GM18511 (cell line): Measurements from ENCODE around the gene DTD1.
A peak's percentile ranks its signal among the peaks of the same experiment; 100 is the strongest.

Experiments
- ATAC-seq: cut with Tn5 transposase; IDR thresholded peaks from one replicate; pipeline ENCODE4 v1.9.1; 2021; ENCODE audit warnings: mild to moderate bottlenecking, moderate library complexity; ENCODE audit not compliant: unreplicated experiment

Gene DTD1

DNA sequence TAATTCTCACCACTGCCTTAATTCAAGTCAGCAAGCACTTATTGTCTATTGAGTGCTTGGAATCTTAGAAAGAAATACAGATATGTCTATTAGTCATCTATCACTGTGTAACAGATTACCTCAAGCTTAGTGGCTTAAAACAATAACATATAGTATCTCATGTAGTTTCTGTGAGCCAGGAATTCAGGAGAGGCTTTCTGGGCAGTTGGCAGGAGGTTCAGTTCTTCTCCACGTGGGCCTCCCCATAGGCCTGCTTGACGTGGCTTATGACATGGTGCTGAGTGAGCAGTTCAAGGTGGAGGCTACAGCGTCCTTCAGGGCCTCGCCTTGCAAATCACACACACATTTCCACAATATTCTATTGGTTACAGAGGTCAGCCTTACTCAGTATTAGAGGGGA lies 69.7 kb downstream of the DTD1 start:
- no peak for ATAC-seq

DNA sequence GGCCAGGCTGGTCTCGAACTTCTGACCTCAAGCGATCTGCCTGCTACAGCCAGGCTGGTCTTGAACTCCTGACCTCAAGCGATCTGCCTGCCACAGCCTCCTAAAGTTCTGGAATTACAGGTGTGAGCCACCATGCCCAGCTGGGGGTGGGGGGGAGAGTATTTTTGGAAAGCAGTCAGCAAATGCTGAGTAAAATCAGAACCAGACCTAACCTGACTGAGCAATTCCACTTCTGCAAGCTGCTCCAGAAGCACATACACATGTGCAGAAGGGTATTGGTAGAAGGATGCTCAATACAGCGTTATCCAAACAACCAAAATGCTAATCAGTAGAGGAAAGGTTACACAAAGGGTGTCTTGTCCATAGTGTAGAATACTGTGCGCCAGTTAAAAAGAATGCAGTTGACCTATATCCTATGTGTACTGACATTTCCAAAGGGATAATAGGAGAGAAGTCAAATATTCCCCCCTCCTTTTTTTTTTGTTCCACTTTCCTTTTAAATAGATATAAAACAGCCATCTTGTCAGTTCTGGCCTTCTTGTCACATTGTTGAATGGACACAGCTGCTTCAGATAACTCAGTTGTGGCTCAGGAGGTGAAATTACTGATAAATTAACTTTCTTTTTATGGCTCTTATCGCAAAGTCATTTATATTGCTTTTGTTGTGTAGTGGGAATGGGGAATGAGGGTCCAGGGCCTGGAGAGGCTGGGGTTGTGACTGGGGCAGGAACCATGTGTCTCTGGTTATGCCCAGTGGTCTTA lies 74.6 kb downstream of the DTD1 start:
- peak; percentile 56 for ATAC-seq

DNA sequence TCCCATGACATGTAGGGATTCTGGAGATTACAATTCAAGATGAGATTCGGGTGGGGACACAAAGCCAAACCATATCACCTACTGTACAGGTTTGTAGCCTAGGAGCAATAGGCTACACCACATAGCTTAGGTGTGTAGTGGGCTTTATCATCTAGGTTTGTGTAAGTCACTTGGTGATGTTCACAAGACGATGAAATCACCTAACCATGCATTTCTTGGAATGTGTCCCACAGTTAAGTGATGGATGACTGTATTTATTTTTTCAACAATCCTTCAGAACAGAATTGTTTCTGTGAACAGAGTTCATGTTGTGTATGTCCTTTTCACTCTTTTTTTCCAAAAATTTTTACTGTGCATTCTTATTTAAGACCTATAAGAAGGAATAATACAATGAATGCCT lies 76.1 kb downstream of the DTD1 start:
- ATAC-seq: no peak

DNA sequence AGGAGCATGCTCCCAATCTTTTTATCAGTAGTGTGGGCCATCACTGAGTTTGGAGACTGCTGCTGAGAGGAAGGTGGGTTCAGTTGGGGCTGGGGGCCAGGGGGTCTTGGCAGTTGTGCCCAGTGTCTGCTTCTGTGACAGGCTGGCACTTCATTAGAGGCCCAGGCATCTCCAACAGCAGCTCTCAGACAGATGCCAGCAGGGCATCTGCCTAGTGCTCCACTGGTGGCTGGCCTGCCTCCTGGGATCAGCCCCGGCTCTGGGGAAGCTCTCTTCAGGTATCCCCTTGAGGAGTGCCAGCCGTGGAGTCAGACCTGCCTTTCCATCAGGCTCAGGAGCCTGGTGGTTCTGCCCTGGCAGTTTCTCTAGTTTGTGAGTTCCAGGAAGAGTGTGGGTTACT lies 77.3 kb downstream of the DTD1 start:
- ATAC-seq: no peak

- ATAC-seq: no peak
Measured at GRCh38 chr20:18666803-18667415, 79.1 kb downstream of the DTD1 start.

GRCh38 chr20:18669241-18670019 lies 81.6 kb downstream of the DTD1 start:
- no peak for ATAC-seq

DNA sequence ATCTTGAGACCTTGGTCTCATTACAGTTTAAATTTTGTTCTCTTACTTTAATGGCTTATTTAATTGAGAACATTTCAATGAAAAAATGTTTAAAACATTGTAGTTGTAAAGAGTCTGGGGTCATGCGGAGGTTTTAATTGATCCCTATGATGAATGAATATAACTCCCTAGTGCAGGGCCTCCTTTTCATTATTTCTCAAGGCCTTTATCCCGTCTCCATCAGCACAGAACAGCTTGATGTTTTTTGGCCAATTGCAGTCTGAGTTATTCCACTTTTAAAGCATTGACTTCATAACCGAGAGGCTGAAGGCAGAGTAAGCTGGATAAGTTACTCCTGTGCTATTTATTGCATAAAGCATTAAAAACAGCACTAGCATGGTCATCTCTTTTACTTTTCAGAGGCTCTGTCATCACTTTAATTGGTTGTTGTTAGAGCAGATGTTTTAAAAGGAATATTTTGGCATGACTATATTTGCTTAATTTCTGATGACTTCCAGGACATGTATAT lies 83.4 kb downstream of the DTD1 start:
- no peak for ATAC-seq

DNA sequence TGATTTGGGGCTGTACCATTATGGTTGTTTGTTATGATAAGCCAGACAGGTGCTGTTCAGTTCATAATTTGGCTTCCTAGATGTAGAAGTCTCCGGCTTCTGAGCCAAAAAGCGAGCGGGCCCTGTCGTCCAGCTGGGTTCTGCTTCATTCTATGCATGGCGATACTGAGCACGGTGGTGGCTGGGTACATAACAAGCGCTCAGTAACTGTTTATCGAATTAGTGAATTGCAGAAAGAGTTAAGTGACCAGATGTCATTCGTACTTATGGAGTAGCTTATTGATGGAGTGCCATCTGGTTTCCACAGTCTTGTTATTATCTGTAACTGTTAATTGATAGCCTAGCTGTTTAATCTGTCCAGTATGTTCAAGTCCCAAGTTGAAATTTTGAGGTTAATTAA lies 85.0 kb downstream of the DTD1 start:
- ATAC-seq: no peak

- no peak for ATAC-seq
Measured at GRCh38 chr20:18676396-18676795, 88.5 kb downstream of the DTD1 start.

DNA sequence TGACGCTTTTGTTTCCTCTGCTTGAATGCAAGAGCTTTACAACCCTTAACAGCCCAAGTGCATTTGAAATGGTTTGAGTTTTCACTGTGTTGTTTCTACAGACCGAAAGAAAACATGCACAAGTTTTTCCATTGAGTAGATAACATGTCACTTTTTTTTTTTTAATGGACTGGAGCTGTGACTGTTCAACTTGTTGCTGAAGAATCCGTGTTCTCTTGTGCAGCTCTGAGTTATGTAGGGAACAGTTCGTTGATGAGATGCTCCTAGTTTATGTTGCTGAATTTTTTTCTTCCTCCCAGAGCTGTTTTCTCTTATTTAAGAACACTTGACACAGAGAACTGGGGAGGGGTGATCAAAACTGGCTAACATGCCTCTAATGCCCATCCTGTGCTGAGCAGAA lies 89.3 kb downstream of the DTD1 start:
- ATAC-seq: no peak

DNA sequence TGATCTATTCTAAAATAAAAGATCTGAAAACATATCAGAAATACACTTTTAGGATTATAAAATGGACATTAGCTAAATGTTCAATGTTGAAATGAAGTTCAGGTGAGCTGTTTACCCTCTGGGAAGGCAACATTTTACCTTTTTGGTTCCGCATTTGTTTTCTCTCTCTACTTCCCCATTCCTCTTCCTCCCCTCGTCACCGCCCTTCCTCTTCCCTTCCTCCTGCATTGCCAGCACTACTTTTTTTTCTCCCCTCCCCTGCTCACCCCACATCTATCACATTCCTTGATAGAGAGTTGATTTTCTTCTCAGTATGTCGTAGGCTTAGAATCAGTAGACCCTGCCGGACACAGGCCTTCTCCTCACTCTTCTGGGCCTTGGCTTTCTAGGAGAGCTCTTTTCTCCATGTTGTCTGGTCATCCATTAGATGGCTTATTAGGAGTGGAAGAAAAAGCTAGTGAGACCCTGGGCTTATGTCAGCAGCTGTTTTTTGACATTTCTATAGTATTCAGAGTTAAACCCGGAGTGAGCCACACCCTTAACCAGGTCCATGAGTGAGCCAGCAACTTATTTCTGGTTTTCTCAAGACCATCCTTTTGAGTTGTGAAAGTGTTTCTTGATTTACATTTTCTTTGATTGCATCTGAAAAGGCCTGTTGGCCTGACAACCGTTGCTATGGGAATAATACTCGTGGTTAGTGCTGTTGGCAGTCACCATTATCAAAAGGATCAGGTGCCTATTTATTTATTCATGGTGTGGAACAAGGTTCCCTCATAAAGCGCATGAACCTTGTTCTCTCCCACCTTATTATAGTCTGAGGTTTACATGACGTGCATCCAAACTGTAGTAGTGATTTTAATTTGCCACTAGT lies 90.9 kb downstream of the DTD1 start:
- no peak for ATAC-seq

DNA sequence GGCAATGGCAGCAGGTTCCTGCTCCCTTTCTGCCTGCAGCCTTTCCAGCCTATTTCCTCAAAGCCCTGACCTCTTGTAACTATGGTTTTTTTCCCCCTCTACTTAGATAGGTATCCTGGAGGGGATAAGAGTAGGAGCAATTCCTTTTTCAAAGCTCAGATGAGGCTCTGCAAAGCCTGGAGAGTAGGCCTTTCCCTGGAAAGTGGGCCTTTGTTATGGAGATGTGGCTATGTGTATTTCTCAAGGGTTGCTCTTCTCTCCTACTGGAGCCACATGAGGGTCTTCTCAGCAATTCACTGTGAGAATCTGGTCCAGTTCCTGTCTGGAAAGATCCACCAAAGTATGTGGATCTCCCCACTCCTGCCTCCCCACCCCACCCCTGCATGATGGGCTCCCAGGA lies 96.0 kb downstream of the DTD1 start:
- ATAC-seq: no peak

GRCh38 chr20:18684775-18685174 lies 96.9 kb downstream of the DTD1 start:
- no peak for ATAC-seq

DNA sequence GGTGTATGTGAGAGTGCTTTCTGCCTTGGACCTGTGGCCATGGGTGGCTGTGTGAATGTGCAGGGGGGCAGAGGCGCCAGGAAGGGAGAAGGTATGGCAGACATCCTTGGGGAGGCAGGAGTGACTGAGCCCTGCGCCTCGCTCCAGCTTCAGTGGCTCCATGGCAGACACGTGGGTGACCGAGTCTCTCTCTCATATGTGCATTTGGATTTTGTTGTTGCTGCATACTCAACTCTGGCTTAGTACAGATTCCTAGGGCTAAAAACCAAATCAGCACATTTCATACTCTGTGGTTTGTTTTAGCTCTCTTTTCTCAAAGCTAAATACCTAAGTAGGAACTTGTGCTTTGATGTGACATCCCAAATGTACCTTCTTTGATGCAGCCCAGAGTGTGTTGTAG lies 97.6 kb downstream of the DTD1 start:
- ATAC-seq: no peak

- ATAC-seq: no peak
Measured at GRCh38 chr20:18686696-18687095, 98.8 kb downstream of the DTD1 start.

DNA sequence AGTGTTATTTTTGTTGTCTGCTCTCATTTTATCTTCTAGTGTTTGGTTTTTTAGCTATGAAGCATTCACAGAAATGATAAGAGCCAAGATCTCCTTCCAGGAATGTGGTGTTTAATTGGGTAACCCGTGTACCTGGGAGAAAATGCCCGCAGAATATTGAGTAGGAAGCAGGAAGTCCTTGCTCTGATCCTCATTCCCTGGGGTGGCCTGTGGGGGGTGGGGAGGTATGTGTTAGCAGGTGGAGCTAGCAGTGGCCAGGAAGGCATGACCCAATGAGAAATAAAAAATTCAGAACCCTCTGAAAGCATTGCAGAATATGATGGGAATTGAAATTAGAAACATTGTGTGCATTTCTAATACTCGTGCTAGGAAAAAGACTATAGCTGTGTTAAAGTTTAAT lies 100.8 kb downstream of the DTD1 start:
- no peak for ATAC-seq

DNA sequence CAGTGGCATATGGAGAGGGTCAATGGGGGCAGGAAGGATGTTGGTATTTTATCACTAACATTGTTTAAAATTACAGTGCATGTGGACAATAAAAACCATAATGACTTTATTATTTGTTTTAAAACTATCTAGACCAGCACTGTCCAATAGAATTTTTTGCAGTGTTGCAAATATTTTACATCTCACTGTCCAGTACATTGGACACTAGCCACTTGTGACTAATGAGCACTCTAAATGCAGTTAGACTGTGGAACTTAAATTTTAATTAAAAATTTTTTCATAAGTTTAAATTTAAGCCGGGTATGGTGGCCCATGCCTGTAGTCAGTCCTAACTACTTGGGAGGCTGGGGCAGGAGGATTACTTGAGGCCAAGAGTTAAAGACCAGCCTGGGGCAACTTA lies 101.7 kb downstream of the DTD1 start:
- ATAC-seq: no peak

GRCh38 chr20:18692447-18692846 lies 104.6 kb downstream of the DTD1 start:
- no peak for ATAC-seq

- ATAC-seq: no peak
Measured at GRCh38 chr20:18694071-18694470, 106.2 kb downstream of the DTD1 start.

GRCh38 chr20:18695175-18695574 lies 107.3 kb downstream of the DTD1 start:
- no peak for ATAC-seq
